DND-41 (cell line): ENCODE measurements around the gene EML5.

Source experiments
- ATAC-seq: fragments of 200-7000 bp; cut with Tn5 transposase; 3 replicates; pipeline ENCODE4 v1.9.1; 2021; ENCODE audit warnings: low read depth; ENCODE audit not compliant: insufficient read depth
- DNase-seq: peaks from one replicate; pipeline ENCODE4 v3.0.0-alpha.2; 2020
- H2AFZ ChIP-seq: 2 replicates; pipeline ENCODE4 v1.6.0; 2012; ENCODE audit warnings: low read depth, low read length
- H3K27ac ChIP-seq: 2 replicates; pipeline ENCODE4 v1.5.1; 2012; ENCODE audit warnings: low read length, inconsistent platforms
- H3K27me3 ChIP-seq: fragments of 200-600 bp; sonication (generic); 2 replicates; pipeline ENCODE4 v1.6.0; 2012; ENCODE audit warnings: low read length, mild to moderate bottlenecking, inconsistent platforms; ENCODE audit not compliant: insufficient read depth, poor library complexity
- H3K36me3 ChIP-seq: 2 replicates; pipeline ENCODE4 v1.5.1; 2012; ENCODE audit warnings: low read length, inconsistent platforms; ENCODE audit not compliant: insufficient read depth
- H3K4me1 ChIP-seq: 2 replicates; pipeline ENCODE4 v1.5.1; 2012; ENCODE audit warnings: mild to moderate bottlenecking, low read length; ENCODE audit not compliant: insufficient read depth
- H3K4me2 ChIP-seq: 2 replicates; pipeline ENCODE4 v1.6.0; 2012; ENCODE audit warnings: mild to moderate bottlenecking, moderate library complexity, low read length, inconsistent platforms; ENCODE audit not compliant: insufficient read depth
- H3K4me3 ChIP-seq, 2 experiments: fragments of 200-600 bp in 1 of 2; shearing (Covaris generic) in 1 of 2; 2 replicates each; pipeline ENCODE4 v1.5.1; 2012 to 2016; ENCODE audit warnings: inconsistent platforms in 2 of 2, low read length in 2 of 2, mild to moderate bottlenecking in 2 of 2, low read depth in 1 of 2, moderate library complexity in 1 of 2
- H3K79me2 ChIP-seq: 2 replicates; pipeline ENCODE4 v1.6.0; 2012; ENCODE audit warnings: low read length, inconsistent platforms; ENCODE audit not compliant: insufficient read depth
- H3K9ac ChIP-seq: 2 replicates; pipeline ENCODE4 v1.6.0; 2012; ENCODE audit warnings: low read depth, mild to moderate bottlenecking, inconsistent platforms, low read length, moderate library complexity
- H3K9me3 ChIP-seq: 2 replicates; pipeline ENCODE4 v1.5.1; 2012; ENCODE audit warnings: low read length, moderate library complexity, mild to moderate bottlenecking, inconsistent platforms; ENCODE audit not compliant: insufficient read depth, severe bottlenecking
- H4K20me1 ChIP-seq: 2 replicates; pipeline ENCODE4 v1.6.0; 2012; ENCODE audit warnings: low read length; ENCODE audit not compliant: insufficient read depth
- EZH2 ChIP-seq: IDR thresholded peaks from 3 replicates; pipeline ENCODE4 v1.6.1; 2012; ENCODE audit warnings: borderline replicate concordance, low read depth, mild to moderate bottlenecking, moderate library complexity, low read length, inconsistent platforms; ENCODE audit not compliant: severe bottlenecking
- TF ChIP-seq, protein P1 (sequence below): IDR thresholded peaks from 2 replicates; pipeline ENCODE4 v1.5.1; 2012; ENCODE audit warnings: borderline replicate concordance, low read length, moderate library complexity, mild to moderate bottlenecking; ENCODE audit not compliant: poor library complexity, severe bottlenecking; ENCODE audit errors: extremely low read depth

Gene EML5

DNA sequence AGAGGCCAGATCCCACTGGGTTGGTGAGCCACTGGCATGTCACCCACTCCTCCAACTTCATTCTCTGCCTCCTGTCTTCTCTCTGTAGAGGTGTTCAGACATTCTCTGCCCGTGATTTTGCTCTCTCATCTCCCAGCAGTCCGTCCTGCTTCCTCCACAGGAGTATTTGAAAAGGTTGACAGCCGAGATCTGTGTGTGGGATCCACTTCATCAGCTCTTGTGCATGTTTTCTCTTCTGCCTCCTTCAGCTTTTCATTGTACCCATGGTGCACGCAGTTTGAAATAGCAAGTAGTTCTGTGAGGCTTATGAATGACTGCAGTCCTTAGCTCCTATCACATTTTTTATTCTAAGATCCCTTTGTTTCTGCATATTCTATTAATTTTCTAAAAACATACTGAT is 195.2 kb downstream of the EML5 start:
- H2AFZ ChIP-seq = no peak overlapping the region
- no peaks in the 10 kb centered on the region for H3K79me2 ChIP-seq
- no peaks in the 10 kb centered on the region for H3K27me3 ChIP-seq
- DNase-seq (no peak), ATAC-seq (no peak)
- TF ChIP-seq EZH2 = no peak
- TF ChIP-seq, protein P1, sequence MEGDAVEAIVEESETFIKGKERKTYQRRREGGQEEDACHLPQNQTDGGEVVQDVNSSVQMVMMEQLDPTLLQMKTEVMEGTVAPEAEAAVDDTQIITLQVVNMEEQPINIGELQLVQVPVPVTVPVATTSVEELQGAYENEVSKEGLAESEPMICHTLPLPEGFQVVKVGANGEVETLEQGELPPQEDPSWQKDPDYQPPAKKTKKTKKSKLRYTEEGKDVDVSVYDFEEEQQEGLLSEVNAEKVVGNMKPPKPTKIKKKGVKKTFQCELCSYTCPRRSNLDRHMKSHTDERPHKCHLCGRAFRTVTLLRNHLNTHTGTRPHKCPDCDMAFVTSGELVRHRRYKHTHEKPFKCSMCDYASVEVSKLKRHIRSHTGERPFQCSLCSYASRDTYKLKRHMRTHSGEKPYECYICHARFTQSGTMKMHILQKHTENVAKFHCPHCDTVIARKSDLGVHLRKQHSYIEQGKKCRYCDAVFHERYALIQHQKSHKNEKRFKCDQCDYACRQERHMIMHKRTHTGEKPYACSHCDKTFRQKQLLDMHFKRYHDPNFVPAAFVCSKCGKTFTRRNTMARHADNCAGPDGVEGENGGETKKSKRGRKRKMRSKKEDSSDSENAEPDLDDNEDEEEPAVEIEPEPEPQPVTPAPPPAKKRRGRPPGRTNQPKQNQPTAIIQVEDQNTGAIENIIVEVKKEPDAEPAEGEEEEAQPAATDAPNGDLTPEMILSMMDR = no peak
- H3K4me2 ChIP-seq = no peak overlapping the region
- no peak overlapping the region for H3K27ac ChIP-seq
- no peak overlapping the region for H3K9ac ChIP-seq
- no peak overlapping the region for H3K4me3 ChIP-seq
- H3K36me3 ChIP-seq = peaks cover 95% of the 10 kb centered on the region
- H4K20me1 ChIP-seq = no peaks in the 10 kb centered on the region
- H3K4me1 ChIP-seq = no peaks in the 10 kb centered on the region
- no peaks in the 10 kb centered on the region for H3K9me3 ChIP-seq

DNA sequence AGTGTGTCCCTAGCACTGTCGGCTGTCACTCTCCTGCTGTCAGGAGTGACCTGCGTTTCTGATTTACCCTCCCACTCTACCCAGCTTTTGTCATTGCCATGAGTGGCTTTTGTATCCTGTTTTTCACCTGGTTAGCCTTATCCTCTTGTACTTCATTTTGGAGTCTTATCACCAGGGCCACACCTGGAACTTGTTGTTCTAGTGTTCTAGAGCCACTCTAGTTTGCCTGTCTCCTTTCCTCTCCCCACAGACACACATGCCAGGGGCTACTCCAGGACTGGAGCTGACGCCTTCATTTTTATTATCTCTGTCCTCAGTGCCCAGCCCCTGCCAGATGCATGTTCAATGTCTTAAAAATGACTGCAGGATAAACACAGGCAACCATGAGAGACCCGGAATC is 195.7 kb downstream of the EML5 start:
- H3K9ac ChIP-seq = no peak overlapping the region
- H3K36me3 ChIP-seq = peaks cover 90% of the 10 kb centered on the region
- H3K79me2 ChIP-seq = no peaks in the 10 kb centered on the region; the same call in 1 of the 2 replicates
- H3K4me1 ChIP-seq = no peaks in the 10 kb centered on the region
- H4K20me1 ChIP-seq = no peaks in the 10 kb centered on the region
- H3K27me3 ChIP-seq = no peaks in the 10 kb centered on the region
- no peak overlapping the region for H3K4me3 ChIP-seq
- H2AFZ ChIP-seq = no peak overlapping the region
- H3K4me2 ChIP-seq = no peak overlapping the region
- H3K27ac ChIP-seq = no peak overlapping the region
- H3K9me3 ChIP-seq = no peaks in the 10 kb centered on the region
- TF ChIP-seq, protein P1 = no peak
- ATAC-seq (no peak), DNase-seq (no peak)

DNA sequence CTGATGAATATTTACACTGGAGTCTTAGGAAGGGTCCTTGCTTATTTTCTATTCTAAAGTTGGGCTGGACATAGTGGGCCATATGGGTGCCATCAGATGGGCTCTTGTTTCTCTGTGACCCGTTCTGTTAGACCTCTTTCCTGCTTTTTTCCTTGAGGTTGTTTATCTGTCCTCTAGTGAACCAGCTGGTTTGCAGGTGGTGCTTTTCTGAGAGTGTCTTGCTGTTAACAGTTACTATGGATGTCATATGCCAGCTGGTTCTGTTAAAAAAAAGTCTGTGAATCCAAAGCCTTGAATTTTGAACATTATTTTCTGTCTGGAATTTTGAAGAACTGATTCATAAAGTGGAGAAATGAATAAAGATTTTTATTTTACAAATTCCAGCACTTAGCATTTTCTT is 200.7 kb downstream of the EML5 start:
- DNase-seq (no peak), ATAC-seq (no peak)
- Histone ChIP-seq H3K36me3 (peaks cover 85% of the 10 kb centered on the region), H3K79me2 (no peaks in the 10 kb centered on the region; the same call in 1 of the 2 replicates), H3K4me2 (no peak overlapping the region), H4K20me1 (0 out of 2 replicates have a peak, but pooled peaks cover 4% of the 10 kb centered on the region), H3K9ac (no peak overlapping the region), H3K4me3 (no peak overlapping the region), H3K4me1 (no peaks in the 10 kb centered on the region), H2AFZ (no peak overlapping the region), H3K27me3 (no peaks in the 10 kb centered on the region), H3K27ac (no peak overlapping the region), H3K9me3 (no peaks in the 10 kb centered on the region)
- TF ChIP-seq, protein P1 = no peak
- TF ChIP-seq EZH2 = no peak

DNA sequence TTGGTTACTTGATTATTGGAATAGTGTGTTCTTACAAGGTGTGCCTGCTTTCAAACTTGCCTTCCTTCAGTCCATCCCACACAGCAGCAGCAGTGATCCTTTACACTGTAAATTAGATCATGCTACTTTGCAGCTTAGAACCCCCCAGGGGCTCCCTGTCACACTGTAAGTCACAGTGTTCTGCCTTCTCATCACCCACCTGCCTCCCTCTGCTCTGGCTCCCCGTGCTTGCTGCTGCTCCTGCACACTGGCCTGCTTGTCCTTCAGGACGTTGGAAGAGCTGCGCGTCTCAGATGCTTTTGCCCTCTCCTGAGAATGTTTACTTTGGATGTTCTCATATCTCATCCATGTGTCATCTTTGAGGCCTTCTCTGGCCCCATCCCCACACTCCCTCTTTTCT is 202.6 kb downstream of the EML5 start:
- no peak for ATAC-seq
- no peaks in the 10 kb centered on the region for H3K27me3 ChIP-seq
- H3K27ac ChIP-seq = no peak overlapping the region
- TF ChIP-seq EZH2 = no peak
- TF ChIP-seq, protein P1 = no peak
- no peaks in the 10 kb centered on the region; the same call in 1 of the 2 replicates for H3K79me2 ChIP-seq
- H3K4me1 ChIP-seq = no peaks in the 10 kb centered on the region
- peaks cover 81% of the 10 kb centered on the region for H3K36me3 ChIP-seq
- no peak for DNase-seq
- H4K20me1 ChIP-seq = 0 out of 2 replicates have a peak, but pooled peaks cover 4% of the 10 kb centered on the region
- no peaks in the 10 kb centered on the region for H3K9me3 ChIP-seq
- no peak overlapping the region for H3K9ac ChIP-seq
- no peak overlapping the region for H3K4me3 ChIP-seq
- no peak overlapping the region for H3K4me2 ChIP-seq
- H2AFZ ChIP-seq = no peak overlapping the region
